NCI-H2196 (cell line): ENCODE data around the gene FGF14.
"Not testable (repeated sequence)": the region's sequence is repeated elsewhere in the genome, so short reads cannot be mapped to it uniquely, and the experiment has no call there.

ENCODE experiments used
- DNase-seq: peaks from one replicate; lab custom pipeline; 2025; ENCODE audit not compliant: unreplicated experiment; lab: John Stamatoyannopoulos, UW

FGF14 gene

GRCh38 chr13:101892296-101892695, 509.6 kb downstream of the FGF14 start:
- DNase-seq = no peak

GRCh38 chr13:101881593-101881992, 520.3 kb downstream of the FGF14 start:
- no peak for DNase-seq

DNA sequence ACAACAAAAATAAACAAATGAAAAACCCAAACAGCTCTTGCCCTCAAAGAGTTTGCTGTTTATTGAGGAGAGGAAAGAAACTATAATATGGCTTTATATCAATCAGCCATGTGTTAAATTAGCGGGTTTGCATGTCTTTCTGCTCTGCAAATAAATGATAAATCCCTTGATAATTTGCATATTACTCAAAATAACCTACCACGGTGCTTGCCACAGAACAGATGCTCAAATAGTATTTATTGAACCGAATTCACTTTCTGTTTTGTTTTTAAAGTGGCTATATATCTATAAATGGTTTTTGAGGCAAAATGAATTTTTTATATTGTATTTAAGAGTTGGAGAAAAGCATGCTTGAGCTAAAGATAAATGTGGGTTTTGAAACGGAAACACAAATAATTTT, 521.3 kb downstream of the FGF14 start:
- DNase-seq = no peak

DNA sequence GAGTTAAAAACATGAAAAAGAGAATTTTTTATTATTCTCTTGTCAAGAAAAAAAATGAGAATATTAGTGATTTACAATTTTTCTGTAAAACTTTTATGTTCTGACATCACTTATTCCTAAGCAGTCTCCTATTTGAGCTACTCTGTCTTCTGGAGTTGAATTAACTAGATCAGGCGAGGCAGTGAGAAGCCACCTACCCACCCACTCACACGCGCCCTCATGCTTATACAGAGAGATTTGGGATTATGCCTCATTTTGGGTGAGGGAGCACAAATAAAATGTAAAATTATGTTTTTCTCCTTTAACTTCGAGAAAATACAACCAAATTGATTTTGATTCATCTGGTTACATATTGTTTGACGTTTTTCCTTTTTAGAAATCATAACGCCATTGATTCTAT, 524.9 kb downstream of the FGF14 start:
- no peak for DNase-seq

DNA sequence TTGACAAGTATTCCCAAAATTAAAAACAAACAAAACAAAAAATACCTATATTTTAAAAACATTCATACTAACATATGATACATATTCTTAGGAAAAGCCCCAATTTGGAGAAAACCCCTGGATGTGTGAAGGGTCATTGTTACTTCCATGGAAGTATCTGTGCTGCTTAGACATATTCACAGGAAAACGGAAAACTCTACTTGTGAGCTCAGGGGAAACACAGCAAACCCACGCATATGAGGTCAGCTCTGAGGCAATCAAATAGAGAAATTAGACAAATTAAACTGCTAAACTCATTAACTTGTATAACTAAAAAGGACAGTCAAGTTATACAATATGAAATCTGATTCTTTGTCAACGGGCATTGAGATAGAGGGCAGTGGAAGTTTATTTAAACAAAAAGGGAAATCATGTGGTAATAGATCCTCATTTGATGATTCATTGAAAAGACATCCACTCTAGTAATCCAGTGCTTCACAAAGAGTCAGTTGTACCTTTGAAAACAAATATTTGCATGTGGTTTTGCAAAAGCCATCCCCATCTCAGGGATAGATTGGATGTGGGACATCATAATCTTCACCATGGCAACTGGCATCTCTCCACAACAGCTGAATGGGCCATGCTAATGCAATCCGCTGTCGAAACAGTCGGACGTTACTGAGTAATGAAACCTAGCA, 526.0 kb downstream of the FGF14 start:
- DNase-seq = peak; percentile 84

DNA sequence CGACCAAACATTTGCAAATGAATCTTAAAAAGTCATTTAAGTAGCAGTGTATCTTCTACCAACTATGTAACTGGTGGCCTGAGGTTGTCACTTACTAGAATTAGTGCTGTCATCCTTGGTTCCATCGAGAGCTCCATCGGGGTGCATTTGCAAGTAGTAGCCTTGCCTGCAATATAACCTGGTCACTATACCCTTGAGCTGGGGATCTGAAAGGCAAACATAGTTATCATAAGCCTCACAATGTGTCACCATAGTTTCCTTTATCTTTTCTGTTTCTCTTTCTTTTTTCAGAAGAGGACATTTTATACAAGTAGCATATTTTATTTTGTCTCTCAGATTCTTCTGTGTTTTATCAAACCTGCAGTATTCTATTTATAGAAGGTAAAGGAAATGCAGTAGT, 526.8 kb downstream of the FGF14 start:
- no peak for DNase-seq

GRCh38 chr13:101869553-101869952, 532.3 kb downstream of the FGF14 start:
- no peak for DNase-seq

DNA sequence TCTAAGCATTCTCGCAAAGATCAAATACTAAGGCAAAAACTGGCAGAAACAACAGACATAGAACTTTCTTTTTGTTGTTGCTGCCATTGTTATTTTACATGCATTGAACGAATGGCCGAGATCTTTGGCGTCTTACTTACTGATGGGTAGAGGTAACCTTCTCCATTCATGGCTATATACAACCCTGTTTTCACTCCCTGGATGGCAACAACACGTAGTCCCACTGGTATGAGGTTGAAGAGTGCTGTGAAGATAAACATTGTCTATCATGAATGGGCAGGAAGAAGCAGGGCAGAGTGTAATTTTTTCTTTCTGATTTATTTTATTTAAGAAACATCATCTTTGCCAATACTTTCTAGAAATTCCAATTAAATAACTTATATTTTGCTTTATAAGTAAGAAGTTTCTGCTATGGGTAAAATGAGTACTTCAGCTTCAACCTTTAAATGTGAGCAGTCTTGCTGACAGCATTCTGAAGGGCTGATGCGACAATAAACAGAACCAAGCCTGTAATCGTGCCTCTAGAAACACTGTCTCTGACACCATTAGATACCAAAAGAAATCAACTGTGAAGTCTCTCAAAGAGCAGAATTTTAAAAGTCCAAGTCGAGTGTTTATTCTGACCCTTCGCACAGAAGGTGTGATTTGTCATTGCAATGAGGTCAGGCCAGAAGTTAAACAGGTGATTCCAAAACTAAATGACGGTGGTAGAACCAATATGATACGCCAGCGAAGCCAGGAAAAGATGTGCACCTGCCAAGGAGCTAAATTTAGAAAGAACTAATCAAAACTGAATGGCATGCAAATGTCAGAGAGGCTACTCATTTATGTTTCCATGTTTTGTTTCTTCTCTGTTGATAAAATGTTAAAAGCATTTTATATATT, 533.0 kb downstream of the FGF14 start:
- peak; percentile 25 for DNase-seq

DNA sequence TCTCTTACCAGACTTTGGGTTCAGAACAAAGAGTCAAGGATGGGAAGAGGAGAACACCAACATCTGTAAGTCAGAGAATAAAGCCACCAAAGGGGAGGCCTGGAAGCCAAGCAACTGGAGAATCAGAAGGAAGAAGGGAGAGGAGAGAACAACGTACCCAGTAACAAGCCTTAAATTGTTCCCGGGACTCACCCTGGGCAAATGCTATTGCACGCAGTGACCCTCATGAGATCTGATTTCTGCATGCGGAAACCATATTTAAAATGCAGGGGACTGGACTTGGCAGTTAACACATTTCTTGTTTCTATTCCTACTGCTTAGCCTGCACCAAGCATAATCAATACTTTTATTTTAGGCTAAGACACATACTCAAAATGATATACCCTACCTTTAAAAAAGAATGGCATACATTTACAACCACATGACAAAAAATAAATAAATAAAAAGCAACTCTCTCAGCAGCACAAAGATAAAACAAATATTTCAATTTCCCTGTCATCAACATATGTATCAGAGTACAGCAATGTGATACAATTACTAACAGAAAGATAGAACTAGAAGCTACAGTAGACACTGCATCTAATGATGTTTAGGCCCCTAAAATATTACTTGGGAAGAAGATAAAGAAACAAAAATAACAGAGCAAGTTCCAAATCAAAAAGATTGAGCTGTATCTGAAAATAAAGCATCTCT, 534.8 kb downstream of the FGF14 start:
- no peak for DNase-seq

- DNase-seq = no peak
Measured at GRCh38 chr13:101858860-101859259, 543.0 kb downstream of the FGF14 start.

- no peak for DNase-seq
Measured at GRCh38 chr13:101846701-101847100, 555.1 kb downstream of the FGF14 start.

DNA sequence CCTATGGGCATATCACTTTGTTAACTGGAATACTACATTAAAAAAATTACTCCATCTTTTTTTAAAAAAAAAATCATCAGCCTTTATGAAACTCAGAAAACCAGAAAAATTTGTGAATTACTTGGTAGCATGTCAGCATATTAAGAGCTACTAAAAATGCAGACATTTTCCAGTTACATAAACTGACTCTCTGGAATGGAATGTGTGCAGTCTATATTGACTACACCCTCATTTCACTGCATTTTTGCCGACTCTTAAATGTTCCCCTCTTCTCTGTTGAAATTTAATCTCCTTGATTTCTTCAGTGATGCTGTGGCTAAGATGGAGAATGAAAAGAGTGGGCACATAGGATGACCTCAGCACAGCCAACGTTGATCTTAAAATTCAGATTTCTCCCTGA, 555.6 kb downstream of the FGF14 start:
- DNase-seq = no peak

GRCh38 chr13:101845245-101846020, 556.4 kb downstream of the FGF14 start:
- DNase-seq = no peak

DNA sequence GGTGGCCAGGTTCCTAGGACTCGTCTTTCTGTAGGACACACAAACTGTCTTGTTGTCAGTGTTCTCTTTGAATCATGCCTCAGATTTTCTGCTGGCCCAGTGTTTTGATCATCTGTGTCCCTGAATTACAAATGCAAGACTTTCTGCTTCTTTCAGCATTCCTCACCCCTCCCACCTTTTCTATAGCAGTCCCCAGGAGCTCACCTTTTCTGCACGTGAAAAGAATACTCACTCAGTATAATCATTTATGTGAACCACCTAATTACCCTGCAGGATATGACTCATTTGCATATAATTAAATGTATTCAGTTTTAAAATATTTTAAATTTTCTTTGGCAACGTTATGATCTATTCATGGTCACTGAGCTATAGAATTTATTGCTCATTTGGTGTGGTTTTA, 560.1 kb downstream of the FGF14 start:
- no peak for DNase-seq

- no peak for DNase-seq
Measured at GRCh38 chr13:101838323-101838722, 563.5 kb downstream of the FGF14 start.

DNA sequence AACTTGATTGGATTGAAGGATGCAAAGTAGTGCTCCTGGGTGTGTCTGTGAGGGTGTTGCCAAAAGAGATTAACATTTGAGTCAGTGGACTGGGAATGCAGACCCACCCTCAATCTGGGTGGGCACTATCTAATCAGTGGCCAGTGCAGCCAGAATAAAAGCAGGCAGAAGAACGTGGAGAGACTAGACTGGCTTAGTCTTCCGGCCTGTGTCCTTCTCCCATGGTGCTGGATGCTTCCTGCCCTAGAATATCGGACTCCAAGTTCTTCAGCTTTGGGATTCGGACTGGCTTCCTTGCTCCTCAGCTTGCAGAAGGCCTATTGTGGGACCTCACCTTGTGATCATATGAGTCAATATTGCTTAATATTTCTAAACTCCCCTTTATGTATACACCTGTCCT, 564.1 kb downstream of the FGF14 start:
- not testable (repeated sequence) for DNase-seq

DNA sequence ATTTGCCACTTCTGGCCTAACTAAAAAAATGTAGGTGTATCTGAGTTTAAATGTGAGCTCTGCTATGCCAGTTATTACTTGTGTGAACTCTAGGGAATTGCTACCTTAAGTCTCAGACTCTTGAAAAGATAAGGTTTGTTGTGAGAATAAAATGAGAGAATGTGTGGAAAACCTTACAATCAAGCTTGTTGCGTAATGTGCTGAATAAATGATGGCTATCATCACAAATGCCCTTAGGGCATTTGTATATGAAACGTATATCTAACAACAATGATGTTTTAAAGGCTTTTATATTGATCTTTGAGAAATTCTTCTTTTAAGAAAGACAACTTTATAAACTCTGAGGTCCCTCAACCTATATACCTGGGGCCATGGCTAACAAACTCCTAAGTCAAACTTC, 564.6 kb downstream of the FGF14 start:
- DNase-seq = no peak

DNA sequence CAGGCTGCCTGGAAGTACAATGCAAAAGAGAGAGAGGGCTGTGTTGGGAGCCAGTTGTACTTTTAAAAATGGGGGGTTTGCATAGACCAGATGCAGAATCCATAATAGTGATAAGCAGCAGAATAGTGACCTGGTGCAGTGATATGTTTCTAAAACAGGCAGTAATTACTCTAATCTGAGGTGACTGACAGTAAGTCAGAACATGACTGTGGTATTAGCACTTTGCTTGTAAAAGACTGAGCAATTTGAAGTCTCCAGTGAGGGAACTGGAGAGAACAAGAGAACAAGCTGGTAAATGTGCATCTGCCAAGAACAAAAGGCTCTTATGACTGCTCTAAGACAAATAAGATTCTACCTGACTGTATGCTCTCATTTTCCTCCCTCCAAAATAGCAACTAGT, 565.9 kb downstream of the FGF14 start:
- no peak for DNase-seq

- DNase-seq = no peak
Measured at GRCh38 chr13:101833671-101834070, 568.2 kb downstream of the FGF14 start.

DNA sequence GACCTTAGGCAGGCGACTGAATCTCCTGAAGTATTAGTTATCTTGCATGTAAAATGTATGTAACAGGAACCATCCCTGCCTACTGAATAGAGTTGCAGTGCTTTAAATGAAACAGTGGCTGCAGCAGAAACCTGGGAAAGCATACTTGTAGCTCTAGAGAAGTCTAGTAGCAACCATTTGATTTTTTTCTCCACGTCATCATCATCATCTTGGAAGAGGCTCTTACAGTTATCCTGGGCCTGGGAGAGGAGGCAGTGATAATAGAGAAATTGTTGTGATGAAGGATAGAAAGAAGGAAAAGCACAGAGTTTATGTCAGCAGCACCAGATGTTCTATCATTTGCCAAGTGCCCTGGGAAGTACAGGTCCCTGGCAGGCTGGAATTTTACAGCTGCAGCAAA, 571.8 kb downstream of the FGF14 start:
- DNase-seq = no peak

DNA sequence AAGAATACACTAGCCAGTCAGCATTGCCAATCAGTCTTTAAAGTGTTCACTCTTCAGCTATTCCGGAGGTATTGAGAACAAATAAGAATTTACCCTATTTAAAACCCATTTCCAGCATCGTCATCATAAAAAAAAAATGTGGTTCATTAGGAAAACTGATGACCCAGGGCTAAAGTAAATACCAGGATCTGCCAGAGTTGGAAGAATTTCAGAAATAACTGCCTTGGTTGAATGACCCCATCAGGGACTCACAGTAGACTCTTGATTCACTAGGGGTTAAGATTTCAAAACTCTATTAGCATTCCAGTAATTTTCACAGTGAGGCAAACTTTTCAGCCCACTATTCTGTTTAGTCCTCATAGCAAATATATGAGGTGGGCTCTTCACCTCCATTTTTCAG, 572.4 kb downstream of the FGF14 start:
- DNase-seq = no peak
